Stomach (tissue), 9 donors: ENCODE results near the gene TIMELESS. TPM values are rescaled to one million over a fixed set of nuclear protein-coding genes. Genes with fewer than 3 reads are reported as not detected.
"Not testable (repeated sequence)": the region's sequence is repeated elsewhere in the genome, so short reads cannot be mapped to it uniquely, and the experiment has no call there.

Experiments used
- DNase-seq, 2 donors: peaks; one replicate each; pipeline versions ENCODE4 v3.0.0 to v3.0.0-alpha.2; 2013 to 2019
- H3K27ac ChIP-seq, 5 donors: fragments of 200-600 bp in 4 of 5; sonication (generic) in 4 of 5; one replicate each; pipeline ENCODE4 v1.5.1; 2013 to 2019; ENCODE audit warnings: mild to moderate bottlenecking in 1 of 5, moderate library complexity in 1 of 5
- H3K27me3 ChIP-seq, 3 donors: fragments of 200-600 bp; sonication (generic); one replicate each; pipeline ENCODE4 v1.5.1; 2017 to 2019; ENCODE audit warnings: mixed run types in 1 of 3
- H3K36me3 ChIP-seq, 4 donors: fragments of 200-600 bp; sonication (generic); 1 replicate in 3 of 4; 2 replicates in 1 of 4; pipeline ENCODE4 v1.5.1; 2016 to 2019
- H3K4me1 ChIP-seq, 4 donors: fragments of 200-600 bp; sonication (generic); one replicate each; pipeline ENCODE4 v1.5.1; 2016 to 2019
- H3K4me3 ChIP-seq, 4 donors: fragments of 200-600 bp; sonication (generic) in 3 of 4; one replicate each; pipeline ENCODE4 v1.5.1; 2016 to 2019; ENCODE audit warnings: mild to moderate bottlenecking in 1 of 4
- H3K9me3 ChIP-seq, 4 donors: fragments of 200-600 bp; sonication (generic); one replicate each; pipeline ENCODE4 v1.5.1; 2016 to 2019
- EP300 ChIP-seq: sonication (generic); formaldehyde crosslinking; IDR thresholded peaks from one replicate; pipeline ENCODE4 v1.6.1; 2017; ENCODE audit warnings: antibody characterized with exemption
- POLR2A ChIP-seq, 4 donors: fragments of 450-650 bp; IDR thresholded peaks; one replicate each; pipeline ENCODE4 v1.6.1; 2016; ENCODE audit warnings: antibody characterized with exemption in 4 of 4, control low read depth in 2 of 4, mild to moderate bottlenecking in 1 of 4, moderate library complexity in 1 of 4
- POLR2AphosphoS5 ChIP-seq, 3 donors: sonication (generic); formaldehyde crosslinking; IDR thresholded peaks; one replicate each; pipeline ENCODE4 v1.6.1; 2016; ENCODE audit warnings: antibody characterized with exemption in 3 of 3
- WGBS, 5 donors: extraction: QIAGEN DNeasy Blood & Tissue Kit in 3 of 5; methylation state at CpG; one replicate each; pipeline versions ENCODE4 v1.1.5 to v1.1.7; 2013 to 2018; 5-methylcytosine and 5-hydroxymethylcytosine counted together
- intact Hi-C: fragments of 100-400 bp; cut with DNase I; formaldehyde crosslinking; loops from one replicate; pipeline ENCODE4 v1.15.1; 2023; ENCODE audit warnings: low total_unique reads
- polyA plus RNA-seq, 3 donors: library from polyadenylated mRNA; stranded (reverse); fragments of 200-250 nt; gene quantifications; one replicate each; pipeline ENCODE4 v1.2.3, GENCODE V29; 2013
- total RNA-seq, 5 donors: library from RNA; depleted of rRNA; stranded (reverse); fragments of >200 nt; gene quantifications; one replicate each; pipeline versions ENCODE4 v1.1.0 to v1.2.3, GENCODE V29; 2014 to 2016
- TF ChIP-seq, protein P1 (sequence below), 7 experiments: fragments of 450-650 bp in 4 of 7; fragments of 200-600 bp in 3 of 7; sonication (generic) in 3 of 7; IDR thresholded peaks; one replicate each; pipeline ENCODE4 v1.5.1; 2016 to 2019; ENCODE audit warnings: antibody characterized with exemption in 7 of 7, control low read depth in 2 of 7, mild to moderate bottlenecking in 1 of 7
- donor health status: healthy with polysubstance abuse.
- donor health status: Bipolar disorder and iron deficiency.
- donor health status: healthy.

Gene TIMELESS
- total and polyA plus RNA-seq, 8 donors: 3.8 to 64.7 (median 6.3) TPM

GRCh38 chr12:56411781-56412639 is 37.2 kb downstream of the TIMELESS start:
- no peak overlapping the region for H3K27ac ChIP-seq
- peaks cover 0 to 6% (median 1%) of the 10 kb centered on the region in 4 donors for H3K36me3 ChIP-seq
- intact Hi-C loops: no loop called here
- H3K4me1 ChIP-seq: no peaks in the 10 kb centered on the region
- H3K9me3 ChIP-seq: no peaks in the 10 kb centered on the region
- 71 to 83% (median 76%) methylated on average over 3 to 6 of the region's 6 CpGs for WGBS, 5 donors
- H3K27me3 ChIP-seq: no peaks in the 10 kb centered on the region
- TF ChIP-seq EP300 (no peak), POLR2A (IDR thresholded peaks at IDR 0.05) (no peak), POLR2AphosphoS5 (IDR thresholded peaks at IDR 0.05) (no peak)
- TF ChIP-seq, protein P1, sequence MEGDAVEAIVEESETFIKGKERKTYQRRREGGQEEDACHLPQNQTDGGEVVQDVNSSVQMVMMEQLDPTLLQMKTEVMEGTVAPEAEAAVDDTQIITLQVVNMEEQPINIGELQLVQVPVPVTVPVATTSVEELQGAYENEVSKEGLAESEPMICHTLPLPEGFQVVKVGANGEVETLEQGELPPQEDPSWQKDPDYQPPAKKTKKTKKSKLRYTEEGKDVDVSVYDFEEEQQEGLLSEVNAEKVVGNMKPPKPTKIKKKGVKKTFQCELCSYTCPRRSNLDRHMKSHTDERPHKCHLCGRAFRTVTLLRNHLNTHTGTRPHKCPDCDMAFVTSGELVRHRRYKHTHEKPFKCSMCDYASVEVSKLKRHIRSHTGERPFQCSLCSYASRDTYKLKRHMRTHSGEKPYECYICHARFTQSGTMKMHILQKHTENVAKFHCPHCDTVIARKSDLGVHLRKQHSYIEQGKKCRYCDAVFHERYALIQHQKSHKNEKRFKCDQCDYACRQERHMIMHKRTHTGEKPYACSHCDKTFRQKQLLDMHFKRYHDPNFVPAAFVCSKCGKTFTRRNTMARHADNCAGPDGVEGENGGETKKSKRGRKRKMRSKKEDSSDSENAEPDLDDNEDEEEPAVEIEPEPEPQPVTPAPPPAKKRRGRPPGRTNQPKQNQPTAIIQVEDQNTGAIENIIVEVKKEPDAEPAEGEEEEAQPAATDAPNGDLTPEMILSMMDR (IDR thresholded peaks at IDR 0.05): no peak
- DNase-seq: no peak
- no peak overlapping the region for H3K4me3 ChIP-seq

DNA sequence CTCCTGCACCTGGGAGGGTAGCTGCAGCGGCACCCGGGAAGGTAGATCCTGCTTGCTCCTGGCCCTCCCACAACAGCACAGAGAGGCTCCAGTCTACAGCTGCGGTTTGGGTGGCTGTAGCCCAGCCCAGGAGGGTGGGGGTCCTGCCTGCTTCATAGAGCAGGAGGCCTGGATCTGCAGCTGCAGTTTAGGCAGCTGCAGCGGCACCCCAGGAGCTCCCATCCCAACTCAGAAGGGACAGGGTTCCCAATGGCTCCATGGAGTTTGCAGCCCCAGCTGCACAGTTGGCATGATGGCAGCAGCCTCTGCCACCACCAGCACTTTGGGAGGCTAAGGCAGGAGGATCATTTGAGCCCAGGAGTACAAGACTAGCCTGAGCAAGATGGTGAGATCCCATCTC is 38.5 kb downstream of the TIMELESS start:
- no peaks in the 10 kb centered on the region for H3K9me3 ChIP-seq
- H3K36me3 ChIP-seq: no peaks in the 10 kb centered on the region
- H3K27ac ChIP-seq: no peak overlapping the region
- no peak for DNase-seq
- H3K27me3 ChIP-seq: no peaks in the 10 kb centered on the region
- H3K4me1 ChIP-seq: no peaks in the 10 kb centered on the region
- TF ChIP-seq POLR2A (IDR thresholded peaks at IDR 0.05) (no peak), POLR2AphosphoS5 (IDR thresholded peaks at IDR 0.05) (no peak), EP300 (no peak)
- TF ChIP-seq, protein P1 (IDR thresholded peaks at IDR 0.05): no peak
- no peak overlapping the region for H3K4me3 ChIP-seq
- WGBS, 5 donors: 81 to 93% (median 92%) methylated on average over 3 to 4 of the region's 4 CpGs
- intact Hi-C loops: no loop called here

GRCh38 chr12:56408799-56409417 is 40.3 kb downstream of the TIMELESS start:
- DNase-seq: no peak
- Histone ChIP-seq H3K27me3 (no peaks in the 10 kb centered on the region), H3K4me1 (no peaks in the 10 kb centered on the region), H3K4me3 (no peak overlapping the region), H3K27ac (no peak overlapping the region), H3K36me3 (no peaks in the 10 kb centered on the region), H3K9me3 (no peaks in the 10 kb centered on the region)
- intact Hi-C loops: no loop called here
- no peak for TF ChIP-seq POLR2AphosphoS5 (IDR thresholded peaks at IDR 0.05)
- TF ChIP-seq POLR2A (IDR thresholded peaks at IDR 0.05): no peak
- TF ChIP-seq, protein P1 (IDR thresholded peaks at IDR 0.05): no peak
- no peak for TF ChIP-seq EP300
- WGBS, 5 donors: 81 to 89% (median 85%) methylated on average over 5 of the region's 5 CpGs

- H3K4me3 ChIP-seq, H3K27me3 ChIP-seq, DNase-seq, H3K36me3 ChIP-seq, H3K9me3 ChIP-seq, intact Hi-C loops, H3K4me1 ChIP-seq, H3K27ac ChIP-seq: not testable (repeated sequence)
- 66 to 94% (median 88%) methylated on average over 3 of the region's 3 CpGs for WGBS, 5 donors
Observed at GRCh38 chr12:56404227-56404626, 45.0 kb downstream of the TIMELESS start.

DNA sequence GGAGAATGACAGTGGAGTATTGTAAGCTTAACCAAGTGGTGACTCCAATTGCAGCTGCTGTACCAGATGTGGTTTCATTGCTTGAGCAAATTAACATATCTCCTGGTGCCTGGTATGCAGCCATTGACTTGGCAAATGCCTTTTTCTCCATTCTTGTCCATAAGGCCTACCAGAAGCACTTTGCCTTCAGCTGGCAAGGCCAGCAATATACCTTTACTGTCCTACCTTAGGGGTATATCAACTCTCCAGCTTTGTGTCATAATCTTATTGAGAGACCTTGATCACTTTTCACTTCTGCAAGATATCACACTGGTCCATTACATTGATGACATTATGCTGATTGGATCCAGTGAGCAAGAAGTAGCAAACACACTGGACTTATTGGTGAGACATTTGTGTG is 47.6 kb downstream of the TIMELESS start:
- H3K4me1 ChIP-seq, H3K27me3 ChIP-seq, H3K27ac ChIP-seq, intact Hi-C loops, H3K4me3 ChIP-seq, H3K36me3 ChIP-seq, DNase-seq: not testable (repeated sequence)
- H3K9me3 ChIP-seq: peaks cover 0 to 16% (median 12%) of the 10 kb centered on the region in 4 donors

DNA sequence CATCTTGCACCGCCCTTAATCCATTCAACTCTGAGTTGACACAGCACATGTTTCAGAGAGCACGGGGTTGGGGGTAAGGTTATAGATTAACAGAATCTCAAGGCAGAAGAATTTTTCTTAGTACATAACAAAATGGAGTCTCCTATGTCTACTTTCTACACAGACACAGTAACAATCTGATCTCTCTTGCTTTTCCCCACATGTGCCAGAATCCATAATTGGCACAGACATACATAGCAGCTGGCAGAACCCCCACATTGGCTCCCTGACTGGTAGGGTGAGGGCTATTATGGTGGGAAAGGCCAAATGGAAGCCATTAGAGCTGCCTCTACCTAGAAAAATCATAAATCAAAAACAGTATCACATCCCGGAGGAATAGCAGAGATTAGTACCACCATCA is 48.1 kb downstream of the TIMELESS start:
- H3K4me1 ChIP-seq, H3K36me3 ChIP-seq, DNase-seq, H3K27me3 ChIP-seq, intact Hi-C loops, H3K27ac ChIP-seq, H3K4me3 ChIP-seq: not testable (repeated sequence)
- WGBS, 5 donors: 72 to 100% (median 93%) methylated on average over 1 to 2 of the region's 3 CpGs
- H3K9me3 ChIP-seq: peaks cover 0 to 16% (median 12%) of the 10 kb centered on the region in 4 donors

- H3K4me3 ChIP-seq, intact Hi-C loops, H3K4me1 ChIP-seq, H3K27ac ChIP-seq, H3K27me3 ChIP-seq, H3K36me3 ChIP-seq, DNase-seq: not testable (repeated sequence)
- peaks cover 0 to 16% (median 12%) of the 10 kb centered on the region in 4 donors for H3K9me3 ChIP-seq
- 93 to 96% (median 95%) methylated on average over 3 of the region's 3 CpGs for WGBS, 5 donors
Observed at GRCh38 chr12:56399466-56399865, 49.8 kb downstream of the TIMELESS start.
